Caco-2 (cell line): Measurements from ENCODE around the gene IFNA13. TPM values are rescaled to one million over a fixed set of nuclear protein-coding genes. Genes with fewer than 3 reads are reported as not detected.
A peak's percentile ranks its signal among the peaks of the same experiment; 100 is the strongest.

Experiments
- BruUV-seq: library from RNA; stranded (reverse); fragments of 400-500 nt; replicated peaks from 2 replicates; lab custom pipeline; 2021; lab: Mats Ljungman, UMichigan
- CTCF ChIA-PET: fragments of 300-600 bp; sonication (Branson Sonifier 250); formaldehyde crosslinking; loops from one replicate; lab custom pipeline; 2022; ENCODE audit warnings: antibody characterized with exemption; lab: Charles Lee
- POLR2A ChIA-PET: fragments of 300-600 bp; sonication (Branson Sonifier 250); formaldehyde crosslinking; loops from one replicate; lab custom pipeline; 2022; ENCODE audit warnings: antibody characterized with exemption; lab: Charles Lee
- DNase-seq, 2 experiments: peaks; one replicate each; pipeline versions ENCODE4 v3.0.0 to v3.0.0-alpha.2; 2020 to 2022
- H3K27me3 ChIP-seq: replicated peaks from 2 replicates; pipeline ENCODE4 v1.6.0; 2011; ENCODE audit warnings: low read length; ENCODE audit not compliant: control insufficient read depth, insufficient read depth
- H3K36me3 ChIP-seq: 2 replicates; pipeline ENCODE4 v1.5.1; 2011; ENCODE audit warnings: low read length; ENCODE audit not compliant: control insufficient read depth, insufficient read depth
- H3K4me1 ChIP-seq: fragments of 250-450 bp; sonication (Bioruptor Pico); 2 replicates; pipeline ENCODE4 v1.5.1; 2020; ENCODE audit warnings: mild to moderate bottlenecking
- H3K4me3 ChIP-seq: 2 replicates; pipeline ENCODE4 v1.5.1; 2011; ENCODE audit warnings: low read depth, mild to moderate bottlenecking, control low read depth, low read length
- H3K9me3 ChIP-seq: fragments of 250-450 bp; sonication (Bioruptor Pico); 2 replicates; pipeline ENCODE4 v1.5.1; 2020; ENCODE audit warnings: mild to moderate bottlenecking, moderate library complexity
- H3K27ac Mint-ChIP-seq: one replicate; pipeline ENCODE4 v1.8.0; 2022; ENCODE audit warnings: mixed read lengths; ENCODE audit not compliant: unreplicated experiment
- H3K27me3 Mint-ChIP-seq: one replicate; pipeline ENCODE4 v1.8.0; 2022; ENCODE audit warnings: mixed read lengths; ENCODE audit not compliant: insufficient read depth, unreplicated experiment
- H3K36me3 Mint-ChIP-seq: one replicate; pipeline ENCODE4 v1.8.0; 2022; ENCODE audit warnings: mild to moderate bottlenecking, mixed read lengths; ENCODE audit not compliant: insufficient read depth, unreplicated experiment
- H3K4me1 Mint-ChIP-seq: one replicate; pipeline ENCODE4 v1.8.0; 2022; ENCODE audit warnings: low read depth, mixed read lengths; ENCODE audit not compliant: unreplicated experiment
- H3K4me3 Mint-ChIP-seq: one replicate; pipeline ENCODE4 v1.8.0; 2022; ENCODE audit warnings: mild to moderate bottlenecking, moderate library complexity, mixed read lengths; ENCODE audit not compliant: unreplicated experiment
- H3K9me3 Mint-ChIP-seq: one replicate; pipeline ENCODE4 v1.8.0; 2022; ENCODE audit warnings: mixed read lengths; ENCODE audit not compliant: unreplicated experiment
- intact Hi-C: fragments of 100-400 bp; cut with micrococcal nuclease; formaldehyde crosslinking; loops from one replicate; pipeline ENCODE4 v1.10.0; 2022; ENCODE audit not compliant: unreplicated experiment
- total RNA-seq: library from RNA; stranded (reverse); gene quantifications from 2 replicates; pipeline ENCODE4 v1.2.3, GENCODE V29; 2022
- TF ChIP-seq, protein P1 (sequence below), 2 experiments: fragments of 200-600 bp in 1 of 2; IDR thresholded peaks; 1 replicate in 1 of 2; 2 replicates in 1 of 2; pipeline versions ENCODE4 v1.5.1 to v1.8.0; 2011 to 2022; ENCODE audit warnings: antibody characterized with exemption in 1 of 2, control low read depth in 1 of 2, inconsistent platforms in 1 of 2, low read depth in 1 of 2, low read length in 1 of 2, mild to moderate bottlenecking in 1 of 2, moderate library complexity in 1 of 2; ENCODE audit not compliant: insufficient read depth in 1 of 2, severe bottlenecking in 1 of 2, unreplicated experiment in 1 of 2

Gene IFNA13
- total RNA-seq, 1 experiment from 2014 or later = not detected

DNA sequence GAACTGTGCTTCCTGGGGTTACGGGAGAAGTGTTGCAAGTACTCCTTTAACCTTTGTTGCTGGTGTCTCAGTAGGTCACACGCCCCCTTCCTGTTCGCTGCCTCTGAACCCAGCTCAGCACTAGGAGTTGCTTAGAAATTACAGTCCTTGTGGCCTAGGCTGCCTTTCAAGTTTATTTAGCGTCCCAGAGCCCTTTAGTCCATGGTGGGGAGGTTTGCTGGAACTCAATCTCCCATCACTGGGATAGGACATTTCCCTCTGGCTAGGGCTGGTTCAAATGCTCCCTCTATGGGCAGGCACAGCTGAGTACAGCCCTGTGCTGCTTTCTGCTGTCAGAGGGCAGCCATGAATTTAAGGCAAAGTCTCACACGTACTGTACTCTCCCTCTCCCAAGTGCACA is 45.8 kb upstream of the IFNA13 start:
- no peaks in the 10 kb centered on the region for H3K9me3 ChIP-seq
- BruUV-seq = no TSS peak

DNA sequence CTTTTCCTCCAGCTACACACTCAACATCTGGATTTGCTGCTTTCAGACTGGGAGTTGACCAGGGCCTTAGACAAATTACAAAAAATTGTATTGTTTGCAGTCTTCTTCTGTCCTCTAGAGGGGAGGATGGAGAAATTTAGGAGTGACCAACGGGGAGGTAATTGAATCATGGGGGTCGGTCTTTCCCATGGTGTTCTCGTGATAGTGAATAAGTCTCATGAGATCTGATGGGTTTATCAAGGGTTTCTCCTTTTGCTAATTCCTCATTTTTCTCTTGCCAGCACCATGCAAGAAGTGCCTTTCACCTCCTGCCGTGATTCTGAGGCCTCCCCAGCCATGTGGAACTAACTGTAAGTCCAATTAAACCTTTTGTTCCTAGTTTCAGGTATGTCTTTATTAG is 45.3 kb upstream of the IFNA13 start:
- H3K36me3 Mint-ChIP-seq = no peaks in the 10 kb centered on the region
- H3K4me1 Mint-ChIP-seq = no peaks in the 10 kb centered on the region
- no peaks in the 10 kb centered on the region for H3K9me3 Mint-ChIP-seq
- ChIA-PET CTCF (no interaction called here), POLR2A (no interaction called here)
- TF ChIP-seq, protein P1, sequence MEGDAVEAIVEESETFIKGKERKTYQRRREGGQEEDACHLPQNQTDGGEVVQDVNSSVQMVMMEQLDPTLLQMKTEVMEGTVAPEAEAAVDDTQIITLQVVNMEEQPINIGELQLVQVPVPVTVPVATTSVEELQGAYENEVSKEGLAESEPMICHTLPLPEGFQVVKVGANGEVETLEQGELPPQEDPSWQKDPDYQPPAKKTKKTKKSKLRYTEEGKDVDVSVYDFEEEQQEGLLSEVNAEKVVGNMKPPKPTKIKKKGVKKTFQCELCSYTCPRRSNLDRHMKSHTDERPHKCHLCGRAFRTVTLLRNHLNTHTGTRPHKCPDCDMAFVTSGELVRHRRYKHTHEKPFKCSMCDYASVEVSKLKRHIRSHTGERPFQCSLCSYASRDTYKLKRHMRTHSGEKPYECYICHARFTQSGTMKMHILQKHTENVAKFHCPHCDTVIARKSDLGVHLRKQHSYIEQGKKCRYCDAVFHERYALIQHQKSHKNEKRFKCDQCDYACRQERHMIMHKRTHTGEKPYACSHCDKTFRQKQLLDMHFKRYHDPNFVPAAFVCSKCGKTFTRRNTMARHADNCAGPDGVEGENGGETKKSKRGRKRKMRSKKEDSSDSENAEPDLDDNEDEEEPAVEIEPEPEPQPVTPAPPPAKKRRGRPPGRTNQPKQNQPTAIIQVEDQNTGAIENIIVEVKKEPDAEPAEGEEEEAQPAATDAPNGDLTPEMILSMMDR (IDR thresholded peaks at IDR 0.05; ENCODE audit: insufficient read depth in 1 of 2, low read depth in 1 of 2, low read length in 1 of 2, severe bottlenecking in 1 of 2, unreplicated experiment in 1 of 2) = no peak
- H3K4me3 Mint-ChIP-seq = no peak overlapping the region
- Histone ChIP-seq H3K4me1 (no peaks in the 10 kb centered on the region), H3K27me3 (no peaks in the 10 kb centered on the region), H3K9me3 (no peaks in the 10 kb centered on the region), H3K4me3 (no peak overlapping the region), H3K36me3 (no peaks in the 10 kb centered on the region)
- no TSS peak for BruUV-seq
- intact Hi-C loops = no loop called here
- DNase-seq = no peak
- no peak overlapping the region for H3K27ac Mint-ChIP-seq
- H3K27me3 Mint-ChIP-seq = peaks cover 8% of the 10 kb centered on the region

More for the DNA sequence above, 45.8 kb upstream of the IFNA13 start:
- peak in 1 of 2 experiments; percentile 8 for DNase-seq
- H3K27me3 Mint-ChIP-seq = peaks cover 8% of the 10 kb centered on the region
- intact Hi-C loops = no loop called here
- no peak overlapping the region for H3K27ac Mint-ChIP-seq
- no peaks in the 10 kb centered on the region for H3K4me1 Mint-ChIP-seq
- H3K36me3 Mint-ChIP-seq = no peaks in the 10 kb centered on the region
- ChIA-PET POLR2A (no interaction called here), CTCF (no interaction called here)
- H3K4me3 Mint-ChIP-seq = no peak overlapping the region
- no peaks in the 10 kb centered on the region for H3K4me1 ChIP-seq
- H3K27me3 ChIP-seq = no peaks in the 10 kb centered on the region
- H3K4me3 ChIP-seq = no peak overlapping the region
- TF ChIP-seq, protein P1 (IDR thresholded peaks at IDR 0.05; ENCODE audit: insufficient read depth in 1 of 2, low read depth in 1 of 2, low read length in 1 of 2, severe bottlenecking in 1 of 2, unreplicated experiment in 1 of 2) = no peak
- no peaks in the 10 kb centered on the region for H3K36me3 ChIP-seq
- H3K9me3 Mint-ChIP-seq = no peaks in the 10 kb centered on the region

DNA sequence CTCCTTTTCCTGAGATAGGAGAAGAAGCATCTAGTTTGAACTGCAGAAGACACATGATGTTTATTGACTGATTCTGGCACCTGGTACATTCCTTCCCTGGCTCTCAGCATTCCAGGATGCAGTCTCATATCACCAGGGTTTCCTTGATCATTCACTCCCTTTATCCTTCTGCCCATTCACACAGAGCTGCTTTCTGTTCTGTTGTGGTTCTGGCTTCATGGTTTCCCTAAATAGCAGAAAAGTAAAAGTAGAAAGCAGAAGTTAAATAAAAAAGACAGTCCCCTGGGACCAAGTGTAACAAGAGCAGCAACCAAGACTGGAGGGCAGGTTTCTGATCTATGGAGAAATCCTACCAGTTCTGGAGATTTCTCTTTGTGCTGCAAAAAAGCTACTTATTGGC is 44.2 kb upstream of the IFNA13 start:
- CTCF ChIA-PET = interaction anchor here (0.6 kb wide), 1 partner anchor 297 kb away, joined by 3 read pairs; no protein-coding TSS in a partner anchor
- intact Hi-C loops = no loop called here
- no peak for DNase-seq

More for the DNA sequence above, 44.2 kb upstream of the IFNA13 start:
- Histone ChIP-seq H3K4me3 (no peak overlapping the region), H3K4me1 (no peaks in the 10 kb centered on the region), H3K9me3 (no peaks in the 10 kb centered on the region), H3K27me3 (no peaks in the 10 kb centered on the region), H3K36me3 (no peaks in the 10 kb centered on the region)
- peaks cover 10% of the 10 kb centered on the region for H3K27me3 Mint-ChIP-seq
- H3K36me3 Mint-ChIP-seq = no peaks in the 10 kb centered on the region
- no peaks in the 10 kb centered on the region for H3K9me3 Mint-ChIP-seq
- H3K27ac Mint-ChIP-seq = no peak overlapping the region
- TF ChIP-seq, protein P1 (IDR thresholded peaks at IDR 0.05; ENCODE audit: insufficient read depth in 1 of 2, low read depth in 1 of 2, low read length in 1 of 2, severe bottlenecking in 1 of 2, unreplicated experiment in 1 of 2) = no peak
- POLR2A ChIA-PET = no interaction called here
- no peaks in the 10 kb centered on the region for H3K4me1 Mint-ChIP-seq
- no peak overlapping the region for H3K4me3 Mint-ChIP-seq
- BruUV-seq = no TSS peak
